Posterior vena cava (tissue), 2 donors: ENCODE results near the gene GTF3C5. TPM values are rescaled to one million over a fixed set of nuclear protein-coding genes. Genes with fewer than 3 reads are reported as not detected.
A peak's percentile ranks its signal among the peaks of the same experiment; 100 is the strongest.
"Not testable (repeated sequence)": the region's sequence is repeated elsewhere in the genome, so short reads cannot be mapped to it uniquely, and the experiment has no call there.

Experiments used
- DNase-seq: peaks from one replicate; pipeline ENCODE4 v3.0.0-alpha.2; 2020; ENCODE audit warnings: low spot score
- intact Hi-C, 2 donors: fragments of 100-400 bp; cut with DNase I; formaldehyde crosslinking; loops; one replicate each; pipeline versions ENCODE4 v1.14.1 to v1.14.2; 2022 to 2023
- long read RNA-seq, 2 donors: library from polyadenylated mRNA; unstranded; transcript quantifications; one replicate each; pipeline ENCODE4 v2.0.0, GENCODE V29; 2020 to 2021
- total RNA-seq, 2 donors: library from RNA; stranded (reverse); fragmentation: NEBNext Ultra II Directional; extraction: Animal tissue kit (Norgen Biotek cat#: 25700); gene quantifications; one replicate each; pipeline ENCODE4 v1.2.1, GENCODE V29; 2021
- donor health status: DM: yes; HTN: yes; CAD: no.
- donor health status: DM: yes; HTN: yes; CAD: no.

The GTF3C5 gene, protein sequence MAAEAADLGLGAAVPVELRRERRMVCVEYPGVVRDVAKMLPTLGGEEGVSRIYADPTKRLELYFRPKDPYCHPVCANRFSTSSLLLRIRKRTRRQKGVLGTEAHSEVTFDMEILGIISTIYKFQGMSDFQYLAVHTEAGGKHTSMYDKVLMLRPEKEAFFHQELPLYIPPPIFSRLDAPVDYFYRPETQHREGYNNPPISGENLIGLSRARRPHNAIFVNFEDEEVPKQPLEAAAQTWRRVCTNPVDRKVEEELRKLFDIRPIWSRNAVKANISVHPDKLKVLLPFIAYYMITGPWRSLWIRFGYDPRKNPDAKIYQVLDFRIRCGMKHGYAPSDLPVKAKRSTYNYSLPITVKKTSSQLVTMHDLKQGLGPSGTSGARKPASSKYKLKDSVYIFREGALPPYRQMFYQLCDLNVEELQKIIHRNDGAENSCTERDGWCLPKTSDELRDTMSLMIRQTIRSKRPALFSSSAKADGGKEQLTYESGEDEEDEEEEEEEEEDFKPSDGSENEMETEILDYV
- 10 to 100 TPM; 25.9 to 27.9 TPM for total RNA-seq
- long read RNA-seq, donor 1, transcript GTF3C5-202 (11 exons, 2,406 nt): major isoform, 5 of 13 reads
- long read RNA-seq, donor 1, partial matches to known transcripts: 5 of 13 reads
- long read RNA-seq, donor 1, other reads (novel, unspliced or antisense): 1 of 13 reads
- long read RNA-seq, donor 2, transcript GTF3C5-202 (11 exons, 2,406 nt): major isoform, 22 of 40 reads
- long read RNA-seq, donor 2, partial matches to known transcripts: 8 of 40 reads
- long read RNA-seq, donor 2, other reads (novel, unspliced or antisense): 5 of 40 reads

DNA sequence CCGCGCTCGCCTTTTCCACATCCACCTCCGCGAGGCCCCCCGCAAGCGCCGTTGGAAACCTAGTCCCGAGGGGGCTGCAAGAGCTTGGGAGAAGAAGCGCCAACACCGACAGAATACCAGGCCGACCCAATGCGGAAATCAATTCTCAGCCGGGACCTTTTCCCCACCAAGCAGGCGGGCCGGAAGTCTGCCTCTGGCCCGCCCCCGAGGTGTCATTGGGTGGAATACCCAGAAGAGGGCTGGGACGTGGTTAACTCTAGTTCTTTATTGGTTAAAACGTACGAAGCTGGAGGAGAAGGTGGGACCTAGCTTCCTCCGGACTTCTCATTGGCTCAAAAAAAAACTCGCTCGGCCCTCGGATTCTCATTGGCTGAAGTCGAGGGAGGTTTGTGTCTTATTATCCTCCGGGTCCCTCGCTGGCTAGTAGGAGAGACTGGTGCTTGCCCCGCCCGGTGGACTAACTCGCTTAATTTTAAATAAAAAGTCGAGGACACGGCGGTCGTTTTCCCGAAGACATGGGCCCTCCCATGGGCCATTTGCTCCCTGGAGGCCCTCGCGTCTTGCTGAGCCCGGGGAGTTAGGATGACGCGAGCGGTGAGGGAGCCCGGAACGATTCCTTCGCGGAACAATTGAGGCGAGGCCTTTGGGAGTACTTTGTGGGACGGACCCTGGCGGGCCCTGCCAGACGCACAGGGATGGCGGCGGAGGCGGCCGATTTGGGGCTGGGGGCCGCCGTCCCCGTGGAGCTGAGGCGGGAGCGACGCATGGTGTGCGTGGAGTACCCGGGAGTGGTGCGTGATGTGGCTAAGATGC, at the start of gene GTF3C5:
Gene GTF3C5 (plus strand): TSS at position 681 of the 813 bp plus-strand sequence. CDS start 15 bp downstream, at position 696.
- intact Hi-C loops: no loop called here
- DNase-seq: peak; percentile 97

DNA sequence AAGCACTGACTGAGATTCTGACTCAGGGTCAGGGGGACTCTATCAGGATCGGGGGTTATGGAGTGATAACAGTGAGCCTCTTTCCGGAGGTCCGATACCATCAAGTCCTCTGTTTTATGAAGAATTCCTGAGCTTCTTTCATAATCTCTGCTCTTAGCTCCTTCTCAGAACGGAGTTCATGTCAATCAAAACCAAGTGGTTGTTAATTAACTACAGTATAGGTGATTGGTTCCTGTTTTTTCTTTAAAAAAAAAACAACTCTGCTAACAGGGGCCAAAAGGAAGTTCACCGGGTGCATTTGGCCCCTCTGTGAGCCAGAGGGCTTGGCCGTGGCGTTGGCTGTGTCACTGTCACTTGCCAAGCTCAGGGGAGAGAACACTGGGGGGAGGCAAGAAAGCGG, 48.3 kb upstream of the GTF3C5 start:
- no peak for DNase-seq
- intact Hi-C loops: no loop called here

DNA sequence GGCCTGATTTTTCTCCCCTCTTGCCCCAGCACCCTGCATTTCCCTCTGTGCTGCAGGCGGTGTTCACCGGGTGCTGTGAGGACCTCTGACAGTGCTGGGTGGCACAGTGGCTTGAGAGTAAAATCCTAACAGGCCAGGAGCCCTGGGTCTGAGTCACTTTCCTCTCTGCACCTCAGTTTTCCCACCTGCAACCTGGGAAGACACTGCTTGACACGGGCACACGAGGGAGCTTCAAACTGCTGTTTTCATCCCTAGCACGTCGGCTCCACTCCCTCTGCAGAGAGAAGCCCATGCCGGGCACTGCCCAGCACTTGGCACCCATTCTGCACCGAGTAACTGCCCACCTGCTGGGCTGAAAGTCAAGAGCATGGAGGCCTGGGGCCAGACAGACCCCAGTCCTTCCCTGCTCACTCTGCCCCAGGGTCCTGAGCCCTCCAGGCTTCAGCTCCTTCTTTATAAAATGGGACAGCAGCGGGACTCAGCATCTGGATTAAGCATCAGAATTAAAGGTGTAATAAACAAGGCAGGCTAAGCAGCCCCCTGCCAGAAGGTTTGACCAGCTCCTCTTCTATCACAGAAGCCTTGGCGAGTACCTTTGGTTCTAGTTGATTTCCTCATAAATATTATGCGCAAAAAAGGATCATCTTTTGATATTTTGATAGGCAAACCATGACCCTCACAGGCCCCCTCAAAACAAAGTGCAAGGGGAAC, 47.2 kb upstream of the GTF3C5 start:
- DNase-seq: no peak
- intact Hi-C loops: no loop called here

DNA sequence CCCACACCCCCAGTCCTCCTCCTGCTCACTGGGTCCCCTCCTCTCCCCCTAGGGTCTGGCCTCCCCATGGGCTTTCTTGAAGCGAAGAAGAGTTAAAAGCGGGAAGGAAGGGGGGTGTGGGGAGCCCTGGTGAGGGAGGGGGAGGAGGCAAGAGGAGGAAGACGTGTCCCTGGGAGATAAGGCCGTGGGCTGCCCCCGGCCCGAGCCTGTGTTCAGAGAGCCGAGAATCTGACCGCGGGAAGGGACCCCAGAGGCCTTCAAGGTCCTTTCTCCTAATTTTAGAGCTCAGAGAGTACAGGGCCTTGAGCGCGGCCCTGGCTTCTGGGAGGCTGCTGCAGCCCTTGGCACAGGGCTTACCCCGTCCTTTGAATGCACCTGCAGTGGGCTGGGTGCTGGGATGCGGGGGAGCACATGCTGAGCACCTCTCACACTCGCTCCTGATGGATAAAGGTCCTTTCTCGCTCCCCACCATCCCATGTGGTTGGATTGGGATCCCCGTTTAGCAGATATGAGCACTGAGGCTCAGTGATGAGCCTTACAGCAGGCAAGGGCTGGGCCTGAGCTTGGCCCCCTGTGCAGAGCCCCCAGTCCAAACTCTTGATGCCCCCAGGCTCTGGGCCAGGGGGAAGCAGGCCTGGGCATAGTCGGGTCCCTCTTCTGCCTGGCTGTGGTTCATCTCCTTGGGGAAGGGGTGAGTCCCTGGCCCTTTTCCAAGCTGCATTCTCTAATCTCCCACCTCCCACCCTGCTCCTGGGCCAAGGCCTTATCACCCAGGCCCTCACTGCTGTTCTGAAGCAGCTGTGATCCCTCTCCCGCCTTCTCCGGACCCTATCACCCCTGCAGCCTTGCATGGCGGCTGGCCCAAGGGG, 46.4 kb upstream of the GTF3C5 start:
- no peak for DNase-seq
- intact Hi-C loops: no loop called here

DNA sequence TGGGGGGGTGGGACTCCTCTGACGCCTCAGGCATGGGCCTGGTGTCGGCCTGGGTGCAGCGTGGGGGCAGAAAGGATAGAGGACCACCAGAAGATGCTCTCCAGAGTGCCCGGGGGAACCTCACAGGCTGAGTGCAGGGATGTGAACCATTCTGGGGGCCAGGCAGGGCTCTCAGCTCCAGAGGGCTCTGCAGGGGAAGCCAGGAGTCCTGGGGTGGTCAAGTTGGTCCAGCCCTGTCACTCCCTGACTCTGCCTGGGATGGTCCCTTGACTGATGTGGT, 45.8 kb upstream of the GTF3C5 start:
- intact Hi-C loops: no loop called here
- DNase-seq: no peak

DNA sequence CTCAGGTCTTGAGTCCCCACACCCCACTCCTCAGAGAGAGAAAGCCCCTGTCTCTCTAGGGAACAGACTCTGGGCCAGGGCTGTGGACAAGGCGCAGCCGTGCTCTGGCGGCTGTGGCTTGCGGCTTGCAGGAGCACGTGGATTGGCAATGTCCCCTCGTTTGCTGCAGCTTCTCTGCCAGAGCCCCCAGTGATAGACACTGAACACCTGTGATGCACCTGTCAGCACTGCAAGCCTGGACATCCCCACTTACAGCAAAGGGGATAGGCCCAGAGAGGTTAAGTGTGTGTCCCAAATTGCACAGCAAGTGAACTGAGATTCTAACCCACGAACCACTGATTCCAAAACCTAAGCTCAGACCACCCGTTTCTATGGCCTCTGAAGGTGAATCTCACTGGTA, 45.3 kb upstream of the GTF3C5 start:
- DNase-seq: no peak
- intact Hi-C loops: no loop called here

DNA sequence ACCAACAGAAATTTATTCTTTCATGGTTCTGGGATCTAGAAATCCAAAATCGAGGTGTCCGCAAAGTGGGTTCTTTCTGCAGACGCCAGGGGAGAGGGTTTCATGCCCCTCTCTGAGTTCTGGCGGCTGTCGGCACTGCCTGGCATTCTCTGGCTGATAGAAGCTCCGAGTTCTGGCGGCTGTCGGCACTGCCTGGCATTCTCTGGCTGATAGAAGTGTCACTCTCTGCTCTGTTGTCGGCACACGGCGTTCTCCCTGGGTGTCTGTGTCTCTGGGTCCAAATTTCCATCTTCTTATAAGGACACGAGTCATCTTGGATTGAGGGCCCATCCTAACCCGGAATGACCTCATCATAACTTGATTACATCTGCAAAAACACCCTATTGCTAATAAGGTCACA, 44.7 kb upstream of the GTF3C5 start:
- DNase-seq: no peak
- intact Hi-C loops: no loop called here

DNA sequence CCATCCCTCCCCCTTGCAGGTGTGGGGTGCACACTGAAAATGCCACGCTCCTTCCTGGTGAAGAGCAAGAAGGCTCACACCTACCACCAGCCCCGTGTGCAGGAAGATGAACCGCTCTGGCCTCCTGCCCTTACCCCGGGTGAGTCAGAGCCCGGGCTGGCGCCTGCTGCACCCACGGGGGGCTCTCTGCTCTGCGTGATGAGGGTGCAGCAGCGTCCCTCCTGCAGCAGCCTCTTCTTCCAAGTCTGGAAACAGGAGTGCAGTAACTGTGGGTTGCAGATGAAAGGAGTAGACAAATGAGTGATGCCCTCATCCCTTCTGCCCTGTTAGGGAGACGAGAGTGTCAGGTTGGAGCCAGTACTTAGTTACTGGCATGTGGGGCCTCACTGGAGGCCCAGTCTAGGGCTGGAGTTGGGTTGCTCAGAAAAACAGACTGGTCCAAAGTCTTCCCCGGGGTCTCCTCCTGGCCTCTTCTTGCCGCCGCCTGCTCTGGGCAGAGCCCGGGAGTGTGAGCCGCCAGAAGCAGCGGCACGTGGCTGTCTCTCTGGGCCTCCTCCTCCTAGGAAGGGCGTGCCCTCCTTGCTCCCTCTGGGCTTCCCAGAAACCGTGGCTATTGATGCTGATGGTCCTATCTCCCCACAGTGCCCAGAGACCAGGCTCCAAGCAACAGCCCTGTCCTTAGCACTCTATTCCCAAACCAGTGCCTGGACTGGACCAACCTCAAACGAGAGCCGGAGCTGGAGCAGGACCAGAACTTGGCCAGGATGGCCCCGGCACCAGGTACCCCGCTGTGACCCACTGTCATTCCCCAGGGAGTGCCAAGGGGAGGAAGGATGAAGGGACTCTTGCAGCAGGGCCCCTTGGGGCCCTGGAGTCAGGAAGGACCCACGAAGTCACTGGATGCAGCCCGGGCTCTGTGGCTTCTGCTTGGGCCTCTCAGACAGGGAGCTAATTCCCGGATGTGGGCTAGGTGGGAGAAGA, 43.9 kb upstream of the GTF3C5 start:
- intact Hi-C loops: no loop called here

DNA sequence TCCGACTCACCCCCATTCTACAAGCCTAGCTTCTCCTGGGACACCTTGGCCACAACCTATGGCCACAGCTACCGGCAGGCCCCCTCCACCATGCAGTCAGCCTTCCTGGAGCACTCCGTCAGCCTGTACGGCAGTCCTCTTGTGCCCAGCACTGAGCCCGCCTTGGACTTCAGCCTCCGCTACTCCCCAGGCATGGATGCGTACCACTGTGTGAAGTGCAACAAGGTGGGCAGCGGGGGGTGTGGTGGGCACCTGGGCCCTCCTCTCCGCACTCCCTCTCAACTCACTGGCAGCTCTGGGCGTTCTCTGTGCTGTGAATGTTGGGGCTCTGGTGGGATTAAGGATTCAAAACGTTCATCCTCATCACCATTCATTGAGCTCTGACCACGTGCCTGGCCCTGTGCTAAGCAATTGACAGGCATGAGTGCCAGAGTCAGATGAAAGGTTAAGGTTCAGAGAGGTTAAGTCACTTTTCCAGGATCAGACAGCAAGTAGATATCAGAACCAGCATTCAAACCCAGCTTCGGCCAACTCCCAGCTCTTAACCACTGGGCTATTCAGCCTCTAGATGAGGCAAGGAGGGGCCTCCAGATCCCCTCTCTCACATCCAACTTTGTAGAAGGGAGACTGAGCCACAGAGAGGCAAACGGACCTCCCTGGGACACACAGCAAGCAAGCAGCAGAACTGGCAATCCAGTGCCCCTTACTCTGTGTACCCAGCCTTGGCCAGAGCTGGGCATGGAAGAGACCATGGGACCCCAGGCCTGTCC, 42.4 kb upstream of the GTF3C5 start:
- intact Hi-C loops: no loop called here

More for the DNA sequence above, 43.9 kb upstream of the GTF3C5 start:
- DNase-seq: no peak

DNA sequence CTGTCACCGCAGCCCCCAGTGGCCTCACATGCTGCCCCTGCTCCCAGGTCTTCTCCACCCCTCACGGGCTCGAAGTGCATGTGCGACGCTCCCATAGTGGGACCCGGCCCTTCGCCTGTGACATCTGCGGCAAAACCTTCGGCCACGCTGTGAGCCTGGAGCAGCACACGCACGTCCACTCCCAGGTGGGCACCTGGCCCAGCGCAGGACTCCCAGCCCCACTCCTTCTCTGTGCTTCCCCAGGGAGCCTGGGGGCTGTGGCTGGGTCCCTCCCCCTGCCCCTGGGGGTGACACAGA, 41.8 kb upstream of the GTF3C5 start:
- no peak for DNase-seq
- intact Hi-C loops: no loop called here

More for the DNA sequence above, 42.4 kb upstream of the GTF3C5 start:
- DNase-seq: no peak

DNA sequence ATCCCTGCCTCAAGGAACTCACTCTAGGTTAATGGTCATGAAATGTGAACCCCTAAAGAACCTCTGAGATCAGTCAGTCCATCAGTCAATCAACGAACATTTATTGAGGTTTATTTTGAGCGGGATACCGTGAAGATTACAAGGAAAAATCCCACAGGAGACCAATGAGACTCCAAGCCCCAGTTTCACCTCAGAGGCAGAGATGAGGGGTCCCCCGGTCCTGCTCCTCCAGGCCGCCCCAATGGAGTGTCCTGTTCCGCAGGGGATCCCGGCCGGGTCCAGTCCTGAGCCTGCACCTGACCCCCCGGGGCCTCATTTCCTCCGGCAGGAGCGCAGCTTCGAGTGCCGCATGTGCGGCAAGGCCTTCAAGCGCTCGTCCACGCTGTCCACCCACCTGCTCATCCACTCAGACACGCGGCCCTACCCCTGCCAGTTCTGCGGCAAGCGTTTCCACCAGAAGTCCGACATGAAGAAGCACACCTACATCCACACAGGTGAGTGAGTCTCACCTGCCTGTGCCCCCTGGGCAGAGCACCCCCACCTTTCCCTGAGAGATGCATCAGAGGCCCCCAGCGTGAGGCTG, 41.3 kb upstream of the GTF3C5 start:
- intact Hi-C loops: no loop called here
- no peak for DNase-seq

DNA sequence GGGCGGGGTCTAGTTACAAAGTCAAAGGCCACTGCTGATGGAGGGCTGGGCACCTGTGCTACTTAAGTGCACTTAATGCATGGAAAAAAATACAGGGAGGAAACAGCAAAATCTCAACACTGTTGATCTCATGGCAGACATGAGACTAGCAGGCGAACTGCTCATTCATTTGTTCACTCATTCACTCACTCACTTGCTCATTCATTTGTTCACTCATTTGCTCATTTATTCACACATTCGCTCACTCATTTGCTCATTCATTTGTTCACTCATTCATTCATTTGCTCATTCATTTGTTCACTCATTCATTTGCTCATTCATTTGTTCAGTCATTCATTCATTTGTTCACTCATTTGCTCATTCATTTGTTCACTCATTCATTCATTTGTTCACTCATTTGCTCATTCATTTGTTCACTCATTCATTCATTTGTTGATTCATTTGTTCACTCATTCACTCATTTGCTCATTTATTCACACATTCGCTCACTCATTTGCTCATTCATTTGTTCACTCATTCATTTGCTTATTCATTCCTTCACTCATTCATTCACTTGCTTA, 40.7 kb upstream of the GTF3C5 start:
- DNase-seq, intact Hi-C loops: not testable (repeated sequence)

DNA sequence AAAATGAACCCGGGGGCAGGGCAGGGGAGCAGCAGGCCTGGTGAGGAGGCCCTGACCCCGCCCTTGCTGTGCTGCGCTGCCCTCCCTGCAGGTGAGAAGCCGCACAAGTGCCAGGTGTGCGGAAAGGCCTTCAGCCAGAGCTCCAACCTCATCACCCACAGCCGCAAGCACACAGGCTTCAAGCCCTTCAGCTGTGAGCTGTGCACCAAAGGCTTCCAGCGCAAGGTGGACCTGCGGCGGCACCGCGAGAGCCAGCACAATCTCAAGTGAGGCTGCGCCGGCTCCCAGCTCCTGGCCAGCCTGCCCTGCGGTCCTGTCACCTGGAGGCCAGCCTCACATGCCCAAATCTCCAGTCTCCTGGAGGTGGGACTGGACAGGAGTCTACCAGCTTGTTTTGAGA, 40.0 kb upstream of the GTF3C5 start:
- intact Hi-C loops: no loop called here
- DNase-seq: no peak

DNA sequence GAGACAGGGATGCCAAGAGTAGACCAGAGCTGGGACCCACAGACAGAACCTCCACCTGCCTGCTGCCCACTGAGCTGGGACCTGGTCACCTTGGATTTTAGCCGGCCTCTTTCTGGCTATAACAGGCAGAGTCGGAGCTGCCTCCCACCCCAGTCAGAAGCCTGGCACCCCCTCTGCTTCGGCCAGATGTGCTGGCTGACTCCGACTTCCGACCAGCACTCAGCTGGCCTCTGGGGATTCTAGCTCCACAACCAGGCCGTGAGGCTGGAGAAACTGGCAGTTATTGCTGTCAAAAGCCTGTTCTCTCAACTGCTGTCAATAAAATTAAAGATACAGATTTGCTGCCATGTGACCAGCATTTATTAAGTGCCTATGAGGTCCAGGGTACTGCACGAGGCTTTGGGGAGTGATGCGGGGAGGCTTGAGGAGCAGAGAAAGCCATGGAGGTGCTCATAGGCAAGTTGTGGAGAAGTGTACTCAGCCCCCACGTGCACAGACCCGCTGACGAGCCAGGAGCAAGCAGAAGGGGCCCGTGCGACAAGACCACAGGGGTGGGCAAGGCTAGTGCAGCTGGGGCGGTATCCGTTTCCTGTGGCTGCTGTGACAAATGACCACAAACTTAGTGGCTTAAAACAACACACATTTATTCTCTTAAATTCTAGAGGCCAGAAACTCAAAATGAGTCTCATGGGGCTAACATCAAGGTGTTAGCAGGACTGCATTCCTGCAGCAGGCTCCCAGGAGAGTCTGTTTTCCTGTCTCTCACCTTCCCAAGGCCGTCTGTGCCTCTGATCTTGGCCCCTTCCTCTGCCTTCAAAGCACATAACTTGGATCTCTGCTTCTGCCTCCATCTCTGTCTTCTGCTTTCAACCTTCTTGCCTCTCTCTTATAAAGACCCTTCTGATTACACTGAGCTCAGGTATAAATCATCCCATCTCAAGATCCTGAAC, 39.2 kb upstream of the GTF3C5 start:
- intact Hi-C loops: no loop called here
- DNase-seq: peak; percentile 12

DNA sequence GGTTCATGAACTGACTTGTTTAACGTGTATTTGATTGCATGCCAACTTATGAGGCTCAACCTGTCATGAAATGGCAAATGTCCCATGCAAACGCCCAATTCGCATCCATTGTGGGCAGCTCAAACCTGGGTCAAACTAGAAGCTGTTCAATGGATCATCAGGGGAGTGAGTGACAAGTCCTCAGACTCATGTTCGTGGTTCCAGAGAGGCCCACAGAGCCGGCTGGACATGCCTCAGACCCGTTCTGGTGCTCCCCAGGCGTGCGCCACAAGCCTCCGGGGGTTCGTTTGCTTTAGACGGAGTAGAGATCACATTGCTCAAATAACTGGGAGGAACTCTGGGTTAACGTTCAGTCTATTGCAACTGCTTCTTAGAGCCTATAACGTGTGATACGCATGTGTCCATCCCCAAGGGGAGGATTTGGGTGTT, 37.3 kb upstream of the GTF3C5 start:
- intact Hi-C loops: no loop called here
- no peak for DNase-seq
